Colonic mucosa (tissue), 4 donors: ENCODE data around the gene ZDHHC22. TPM values are rescaled to one million over a fixed set of nuclear protein-coding genes. Genes with fewer than 3 reads are reported as not detected.
A peak's percentile ranks its signal among the peaks of the same experiment; 100 is the strongest.

Experiments used
- DNase-seq: peaks from one replicate; pipeline ENCODE4 v3.0.0-alpha.2; 2020
- H3K27ac ChIP-seq: fragments of 200-600 bp; one replicate; pipeline ENCODE4 v1.8.0; 2021
- H3K27me3 ChIP-seq: fragments of 200-600 bp; one replicate; pipeline ENCODE4 v1.8.0; 2021
- H3K36me3 ChIP-seq: fragments of 200-600 bp; one replicate; pipeline ENCODE4 v1.8.0; 2021
- H3K4me1 ChIP-seq: fragments of 200-600 bp; one replicate; pipeline ENCODE4 v1.8.0; 2021; ENCODE audit warnings: mild to moderate bottlenecking
- H3K4me3 ChIP-seq: fragments of 200-600 bp; one replicate; pipeline ENCODE4 v1.8.0; 2021
- H3K9ac ChIP-seq, 2 donors: one replicate each; pipeline ENCODE4 v1.7.0; 2013; ENCODE audit warnings: control low read depth in 2 of 2, low read depth in 2 of 2, low read length in 2 of 2
- H3K9me3 ChIP-seq: fragments of 200-600 bp; one replicate; pipeline ENCODE4 v1.8.0; 2021
- CTCF ChIP-seq: fragments of 200-600 bp; IDR thresholded peaks from one replicate; pipeline ENCODE4 v1.8.0; 2022; ENCODE audit warnings: antibody characterized with exemption, mild to moderate bottlenecking
- intact Hi-C: fragments of 100-400 bp; cut with DNase I; formaldehyde crosslinking; loops from one replicate; pipeline ENCODE4 v1.14.1; 2022
- total RNA-seq, 2 donors: library from RNA; stranded (reverse); fragmentation: NEBNext Ultra II Directional in 1 of 2; extraction: Animal tissue kit (Norgen Biotek cat#: 25700) in 1 of 2; gene quantifications; one replicate each; pipeline ENCODE4 v1.2.1, GENCODE V29; 2021
- donor health status: healthy.
- donor health status: DM: no; HTN: no; CAD: no.
- donor health status: DM: no; HTN: no; CAD: no.

The ZDHHC22 gene
- total RNA-seq, 2 donors from 2014 or later, result 0.07 to 0.42 TPM

- no peak for TF ChIP-seq CTCF
- Histone ChIP-seq H3K27me3 (no peaks in the 10 kb centered on the region), H3K4me1 (peaks cover 6% of the 10 kb centered on the region), H3K9me3 (no peaks in the 10 kb centered on the region), H3K27ac (no peak overlapping the region), H3K4me3 (no peak overlapping the region), H3K9ac (no peak overlapping the region), H3K36me3 (no peaks in the 10 kb centered on the region)
- DNase-seq, result no peak
- intact Hi-C loops, result no loop called here
Observed at GRCh38 chr14:77105145-77105939, 36.2 kb downstream of the ZDHHC22 start.

GRCh38 chr14:77104393-77104792 is 37.2 kb downstream of the ZDHHC22 start:
- DNase-seq, result no peak
- no peak overlapping the region for H3K4me3 ChIP-seq

GRCh38 chr14:77103951-77104350 is 37.6 kb downstream of the ZDHHC22 start:
- no peak for TF ChIP-seq CTCF
- Histone ChIP-seq H3K27me3 (no peaks in the 10 kb centered on the region), H3K36me3 (no peaks in the 10 kb centered on the region), H3K9me3 (no peaks in the 10 kb centered on the region), H3K27ac (no peak overlapping the region), H3K4me3 (no peak overlapping the region), H3K4me1 (peaks cover 14% of the 10 kb centered on the region), H3K9ac (no peak overlapping the region)
- no peak for DNase-seq
- intact Hi-C loops, result no loop called here

More at GRCh38 chr14:77104393-77104792, 37.2 kb downstream of the ZDHHC22 start:
- Histone ChIP-seq H3K4me1 (peaks cover 14% of the 10 kb centered on the region), H3K36me3 (no peaks in the 10 kb centered on the region), H3K9me3 (no peaks in the 10 kb centered on the region), H3K9ac (no peak overlapping the region), H3K27ac (no peak overlapping the region), H3K27me3 (no peaks in the 10 kb centered on the region)
- TF ChIP-seq CTCF, result no peak
- intact Hi-C loops, result no loop called here

GRCh38 chr14:77103475-77103874 is 38.1 kb downstream of the ZDHHC22 start:
- H3K36me3 ChIP-seq, result no peaks in the 10 kb centered on the region
- H3K9me3 ChIP-seq, result no peaks in the 10 kb centered on the region
- TF ChIP-seq CTCF, result no peak
- H3K9ac ChIP-seq, result no peak overlapping the region
- no peak for DNase-seq
- H3K4me1 ChIP-seq, result peaks cover 14% of the 10 kb centered on the region
- no peak overlapping the region for H3K27ac ChIP-seq
- no peaks in the 10 kb centered on the region for H3K27me3 ChIP-seq
- intact Hi-C loops, result no loop called here
- no peak overlapping the region for H3K4me3 ChIP-seq

GRCh38 chr14:77102154-77102553 is 39.4 kb downstream of the ZDHHC22 start:
- Histone ChIP-seq H3K9me3 (no peaks in the 10 kb centered on the region), H3K9ac (peak overlapping the region in 1 of 2 donors; percentile 6), H3K27me3 (no peaks in the 10 kb centered on the region), H3K27ac (peak overlapping the region; percentile 98), H3K4me1 (peaks cover 14% of the 10 kb centered on the region), H3K36me3 (no peaks in the 10 kb centered on the region), H3K4me3 (no peak overlapping the region)
- intact Hi-C loops, result no loop called here
- no peak for TF ChIP-seq CTCF
- peak; percentile 26 for DNase-seq
